ENCODE results near the gene ZNF865. TPM values are rescaled to one million over a fixed set of nuclear protein-coding genes. Genes with fewer than 3 reads are reported as not detected.
"Not testable (repeated sequence)": the region's sequence is repeated elsewhere in the genome, so short reads cannot be mapped to it uniquely, and the experiment has no call there.

ZNF865 gene
- 18.4 TPM for total RNA-seq
- long read RNA-seq, partial matches to known transcripts, result 0 of 8 reads
- long read RNA-seq, other reads (novel, unspliced or antisense), result 8 of 8 reads

GRCh38 chr19:55605637-55606470 is at the start of gene ZNF865:
Gene ZNF865, plus strand, starts transcription at chr19:55605647. Its CDS starts 7,972 bp downstream, at chr19:55613619.
- H3K27me3 ChIP-seq, result no peaks in the 10 kb centered on the region
- no peaks in the 10 kb centered on the region for H3K9me3 ChIP-seq
- peak within 1 kb of the TSS; percentile 66 for H3K4me3 ChIP-seq
- peaks cover 31% of the 10 kb centered on the region for H3K4me1 ChIP-seq
- TF ChIP-seq CTCF (IDR thresholded peaks at IDR 0.05), result peak; percentile 70
- peaks cover 14% of the 10 kb centered on the region for H3K36me3 ChIP-seq
- peak within 1 kb of the TSS; percentile 92 for H3K27ac ChIP-seq
- ATAC-seq (peak; percentile 65), DNase-seq (peak; percentile 86)
- intact Hi-C loops (cut with DNase I), result no loop called here

DNA sequence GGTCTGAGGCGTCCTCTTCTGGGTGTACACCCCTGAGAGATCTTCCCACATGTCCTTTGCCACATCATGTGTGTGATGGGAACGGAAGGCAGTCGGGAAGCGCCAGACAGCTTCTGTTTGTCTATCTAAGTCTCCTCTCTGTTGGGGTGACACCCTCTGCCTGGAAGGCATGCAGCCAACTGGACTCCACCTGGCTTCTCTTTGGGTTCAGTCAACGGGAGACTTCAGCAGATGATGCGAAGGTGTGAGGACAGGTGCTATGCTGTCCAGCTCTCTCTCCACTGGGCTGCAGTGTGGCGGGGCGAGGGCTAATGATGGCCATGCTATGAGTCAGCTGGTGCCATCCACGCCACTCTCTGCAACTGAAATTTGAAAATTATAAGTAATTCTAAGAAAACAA is 45.8 kb upstream of the ZNF865 start:
- intact Hi-C loops (cut with DNase I), result no loop called here
- Histone ChIP-seq H3K36me3 (no peaks in the 10 kb centered on the region), H3K4me3 (no peak overlapping the region), H3K27me3 (no peaks in the 10 kb centered on the region), H3K4me1 (no peaks in the 10 kb centered on the region), H3K27ac (no peak overlapping the region), H3K9me3 (no peaks in the 10 kb centered on the region)
- TF ChIP-seq CTCF (IDR thresholded peaks at IDR 0.05), result no peak
- ATAC-seq (no peak), DNase-seq (no peak)

DNA sequence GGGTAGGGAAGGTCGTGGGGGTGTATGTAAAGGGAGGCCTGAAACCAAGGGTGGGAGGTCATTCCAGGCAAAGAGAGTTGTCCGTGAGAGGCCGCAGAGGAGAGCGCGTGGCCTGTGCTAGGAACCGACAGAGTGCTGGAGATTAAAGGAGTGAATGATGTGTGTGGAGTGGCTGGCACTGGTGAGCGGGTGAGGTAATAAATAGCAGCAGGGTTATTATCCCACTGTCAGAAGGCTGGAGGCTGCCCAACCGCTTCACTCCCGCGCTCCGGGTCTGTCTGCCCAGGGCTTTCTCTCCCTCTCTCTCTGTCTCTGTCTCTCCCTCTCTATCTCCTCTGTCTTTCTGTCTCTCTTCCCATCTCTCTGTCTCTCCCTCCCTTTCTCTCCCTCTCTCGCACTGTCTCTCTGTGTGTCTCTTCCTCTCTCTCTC is 42.2 kb upstream of the ZNF865 start:
- Histone ChIP-seq H3K36me3 (no peaks in the 10 kb centered on the region), H3K27ac (no peak overlapping the region), H3K4me1 (no peaks in the 10 kb centered on the region), H3K4me3 (no peak overlapping the region), H3K9me3 (no peaks in the 10 kb centered on the region), H3K27me3 (no peaks in the 10 kb centered on the region)
- peak; percentile 84 for ATAC-seq
- no peak for TF ChIP-seq CTCF (IDR thresholded peaks at IDR 0.05)
- intact Hi-C loops (cut with DNase I), result no loop called here
- no peak for DNase-seq

GRCh38 chr19:55566823-55567222 is 38.6 kb upstream of the ZNF865 start:
- Histone ChIP-seq H3K36me3 (no peaks in the 10 kb centered on the region), H3K27ac (no peak overlapping the region), H3K9me3 (no peaks in the 10 kb centered on the region), H3K4me1 (no peaks in the 10 kb centered on the region), H3K27me3 (no peaks in the 10 kb centered on the region), H3K4me3 (no peak overlapping the region)
- intact Hi-C loops (cut with DNase I), result no loop called here
- ATAC-seq (no peak), DNase-seq (no peak)
- TF ChIP-seq CTCF (IDR thresholded peaks at IDR 0.05), result no peak

GRCh38 chr19:55567708-55568328 is 37.6 kb upstream of the ZNF865 start:
- ATAC-seq (no peak), DNase-seq (no peak)
- H3K36me3 ChIP-seq, result no peaks in the 10 kb centered on the region
- no peak overlapping the region for H3K27ac ChIP-seq
- intact Hi-C loops (cut with DNase I), result no loop called here
- no peak overlapping the region for H3K4me3 ChIP-seq
- H3K27me3 ChIP-seq, result no peaks in the 10 kb centered on the region
- H3K9me3 ChIP-seq, result no peaks in the 10 kb centered on the region
- no peak for TF ChIP-seq CTCF (IDR thresholded peaks at IDR 0.05)
- no peaks in the 10 kb centered on the region for H3K4me1 ChIP-seq

- H3K4me1 ChIP-seq; DNase-seq; H3K27me3 ChIP-seq; intact Hi-C loops (cut with DNase I); H3K9me3 ChIP-seq; H3K4me3 ChIP-seq; H3K27ac ChIP-seq; ATAC-seq; H3K36me3 ChIP-seq: not testable (repeated sequence)
Measured at GRCh38 chr19:55569477-55569876, 36.0 kb upstream of the ZNF865 start.

- ATAC-seq; H3K4me1 ChIP-seq; H3K4me3 ChIP-seq; H3K27ac ChIP-seq; H3K9me3 ChIP-seq; DNase-seq; intact Hi-C loops (cut with DNase I); H3K36me3 ChIP-seq; H3K27me3 ChIP-seq: not testable (repeated sequence)
Measured at GRCh38 chr19:55573929-55574328, 31.5 kb upstream of the ZNF865 start.

Data from upper lobe of right lung (tissue), 1 donor.